ENCODE data around the gene ACAD11.
"Not testable (repeated sequence)": the region's sequence is repeated elsewhere in the genome, so short reads cannot be mapped to it uniquely, and the experiment has no call there.

Gene ACAD11

GRCh38 chr3:132654190-132654589 lies 5.4 kb downstream of the ACAD11 start:
- H3K36me3 ChIP-seq (ENCODE audit: control insufficient read depth in 1 of 2, insufficient read depth in 2 of 2, low read length in 2 of 2) = no peaks in the 10 kb centered on the region
- H3K4me1 ChIP-seq (ENCODE audit: control insufficient read depth in 1 of 2, insufficient read depth in 2 of 2, low read length in 2 of 2) = peaks cover 29 to 51% of the 10 kb centered on the region in 2 donors
- H3K27me3 ChIP-seq (ENCODE audit: control insufficient read depth in 1 of 2, insufficient read depth in 2 of 2, low read length in 2 of 2) = no peaks in the 10 kb centered on the region
- H3K9me3 ChIP-seq (ENCODE audit: control insufficient read depth in 1 of 2, low read length in 2 of 2) = no peaks in the 10 kb centered on the region
- no peak overlapping the region for H3K27ac ChIP-seq (ENCODE audit: low read depth, low read length)
- H3K9ac ChIP-seq (ENCODE audit: low read depth in 1 of 2, low read length in 2 of 2) = no peak overlapping the region
- H3K4me3 ChIP-seq (ENCODE audit: low read depth in 1 of 2, low read length in 2 of 2) = no peak overlapping the region

- Histone ChIP-seq H3K4me1 (ENCODE audit: control insufficient read depth in 1 of 2, insufficient read depth in 2 of 2, low read length in 2 of 2) (peaks cover 29 to 38% of the 10 kb centered on the region in 2 donors), H3K27me3 (ENCODE audit: control insufficient read depth in 1 of 2, insufficient read depth in 2 of 2, low read length in 2 of 2) (no peaks in the 10 kb centered on the region), H3K27ac (ENCODE audit: low read depth, low read length) (no peak overlapping the region)
Measured at GRCh38 chr3:132652640-132653270, 6.9 kb downstream of the ACAD11 start.

GRCh38 chr3:132650153-132650552 lies 9.5 kb downstream of the ACAD11 start:
- Histone ChIP-seq H3K27ac (ENCODE audit: low read depth, low read length) (no peak overlapping the region), H3K36me3 (ENCODE audit: control insufficient read depth in 1 of 2, insufficient read depth in 2 of 2, low read length in 2 of 2) (no peaks in the 10 kb centered on the region), H3K4me1 (ENCODE audit: control insufficient read depth in 1 of 2, insufficient read depth in 2 of 2, low read length in 2 of 2) (peaks cover 18 to 28% of the 10 kb centered on the region in 2 donors), H3K27me3 (ENCODE audit: control insufficient read depth in 1 of 2, insufficient read depth in 2 of 2, low read length in 2 of 2) (no peaks in the 10 kb centered on the region), H3K4me3 (ENCODE audit: low read depth in 1 of 2, low read length in 2 of 2) (no peak overlapping the region), H3K9ac (ENCODE audit: low read depth in 1 of 2, low read length in 2 of 2) (no peak overlapping the region), H3K9me3 (ENCODE audit: control insufficient read depth in 1 of 2, low read length in 2 of 2) (no peaks in the 10 kb centered on the region)

More at GRCh38 chr3:132652640-132653270, 6.9 kb downstream of the ACAD11 start:
- Histone ChIP-seq H3K36me3 (ENCODE audit: control insufficient read depth in 1 of 2, insufficient read depth in 2 of 2, low read length in 2 of 2) (no peaks in the 10 kb centered on the region), H3K9ac (ENCODE audit: low read depth in 1 of 2, low read length in 2 of 2) (no peak overlapping the region), H3K4me3 (ENCODE audit: low read depth in 1 of 2, low read length in 2 of 2) (no peak overlapping the region), H3K9me3 (ENCODE audit: control insufficient read depth in 1 of 2, low read length in 2 of 2) (no peaks in the 10 kb centered on the region)

GRCh38 chr3:132645058-132645457 lies 14.6 kb downstream of the ACAD11 start:
- Histone ChIP-seq H3K9me3 (ENCODE audit: control insufficient read depth in 1 of 2, low read length in 2 of 2) (no peaks in the 10 kb centered on the region), H3K27me3 (ENCODE audit: control insufficient read depth in 1 of 2, insufficient read depth in 2 of 2, low read length in 2 of 2) (no peaks in the 10 kb centered on the region), H3K4me3 (ENCODE audit: low read depth in 1 of 2, low read length in 2 of 2) (no peak overlapping the region), H3K9ac (ENCODE audit: low read depth in 1 of 2, low read length in 2 of 2) (no peak overlapping the region), H3K36me3 (ENCODE audit: control insufficient read depth in 1 of 2, insufficient read depth in 2 of 2, low read length in 2 of 2) (no peaks in the 10 kb centered on the region), H3K4me1 (ENCODE audit: control insufficient read depth in 1 of 2, insufficient read depth in 2 of 2, low read length in 2 of 2) (no peaks in the 10 kb centered on the region), H3K27ac (ENCODE audit: low read depth, low read length) (no peak overlapping the region)

GRCh38 chr3:132643366-132643765 lies 16.2 kb downstream of the ACAD11 start:
- no peak overlapping the region for H3K27ac ChIP-seq (ENCODE audit: low read depth, low read length)
- H3K9ac ChIP-seq (ENCODE audit: low read depth in 1 of 2, low read length in 2 of 2) = no peak overlapping the region
- peaks cover 5 to 6% of the 10 kb centered on the region in 2 donors for H3K36me3 ChIP-seq (ENCODE audit: control insufficient read depth in 1 of 2, insufficient read depth in 2 of 2, low read length in 2 of 2)
- no peaks in the 10 kb centered on the region for H3K9me3 ChIP-seq (ENCODE audit: control insufficient read depth in 1 of 2, low read length in 2 of 2)
- no peaks in the 10 kb centered on the region for H3K27me3 ChIP-seq (ENCODE audit: control insufficient read depth in 1 of 2, insufficient read depth in 2 of 2, low read length in 2 of 2)
- no peaks in the 10 kb centered on the region for H3K4me1 ChIP-seq (ENCODE audit: control insufficient read depth in 1 of 2, insufficient read depth in 2 of 2, low read length in 2 of 2)
- H3K4me3 ChIP-seq (ENCODE audit: low read depth in 1 of 2, low read length in 2 of 2) = no peak overlapping the region

GRCh38 chr3:132642539-132642847 lies 17.1 kb downstream of the ACAD11 start:
- Histone ChIP-seq H3K9me3 (ENCODE audit: control insufficient read depth in 1 of 2, low read length in 2 of 2) (no peaks in the 10 kb centered on the region), H3K27me3 (ENCODE audit: control insufficient read depth in 1 of 2, insufficient read depth in 2 of 2, low read length in 2 of 2) (no peaks in the 10 kb centered on the region), H3K4me1 (ENCODE audit: control insufficient read depth in 1 of 2, insufficient read depth in 2 of 2, low read length in 2 of 2) (no peaks in the 10 kb centered on the region), H3K36me3 (ENCODE audit: control insufficient read depth in 1 of 2, insufficient read depth in 2 of 2, low read length in 2 of 2) (peaks cover 5 to 6% of the 10 kb centered on the region in 2 donors), H3K27ac (ENCODE audit: low read depth, low read length) (no peak overlapping the region), H3K9ac (ENCODE audit: low read depth in 1 of 2, low read length in 2 of 2) (no peak overlapping the region), H3K4me3 (ENCODE audit: low read depth in 1 of 2, low read length in 2 of 2) (no peak overlapping the region)

GRCh38 chr3:132641837-132642538 lies 17.6 kb downstream of the ACAD11 start:
- H3K27ac ChIP-seq (ENCODE audit: low read depth, low read length) = no peak overlapping the region

GRCh38 chr3:132641427-132641826 lies 18.2 kb downstream of the ACAD11 start:
- H3K9me3 ChIP-seq (ENCODE audit: control insufficient read depth in 1 of 2, low read length in 2 of 2); H3K36me3 ChIP-seq (ENCODE audit: control insufficient read depth in 1 of 2, insufficient read depth in 2 of 2, low read length in 2 of 2): not testable (repeated sequence)

More at GRCh38 chr3:132641837-132642538, 17.6 kb downstream of the ACAD11 start:
- Histone ChIP-seq H3K9me3 (ENCODE audit: control insufficient read depth in 1 of 2, low read length in 2 of 2) (no peaks in the 10 kb centered on the region), H3K4me1 (ENCODE audit: control insufficient read depth in 1 of 2, insufficient read depth in 2 of 2, low read length in 2 of 2) (no peaks in the 10 kb centered on the region), H3K4me3 (ENCODE audit: low read depth in 1 of 2, low read length in 2 of 2) (no peak overlapping the region), H3K27me3 (ENCODE audit: control insufficient read depth in 1 of 2, insufficient read depth in 2 of 2, low read length in 2 of 2) (no peaks in the 10 kb centered on the region), H3K36me3 (ENCODE audit: control insufficient read depth in 1 of 2, insufficient read depth in 2 of 2, low read length in 2 of 2) (peaks cover 5 to 6% of the 10 kb centered on the region in 2 donors), H3K9ac (ENCODE audit: low read depth in 1 of 2, low read length in 2 of 2) (no peak overlapping the region)

GRCh38 chr3:132638706-132639105 lies 20.9 kb downstream of the ACAD11 start:
- peaks cover 5 to 6% of the 10 kb centered on the region in 2 donors for H3K36me3 ChIP-seq (ENCODE audit: control insufficient read depth in 1 of 2, insufficient read depth in 2 of 2, low read length in 2 of 2)
- no peak overlapping the region for H3K4me3 ChIP-seq (ENCODE audit: low read depth in 1 of 2, low read length in 2 of 2)
- H3K9ac ChIP-seq (ENCODE audit: low read depth in 1 of 2, low read length in 2 of 2) = no peak overlapping the region
- no peaks in the 10 kb centered on the region for H3K9me3 ChIP-seq (ENCODE audit: control insufficient read depth in 1 of 2, low read length in 2 of 2)
- no peaks in the 10 kb centered on the region for H3K27me3 ChIP-seq (ENCODE audit: control insufficient read depth in 1 of 2, insufficient read depth in 2 of 2, low read length in 2 of 2)
- H3K27ac ChIP-seq (ENCODE audit: low read depth, low read length) = no peak overlapping the region
- no peaks in the 10 kb centered on the region for H3K4me1 ChIP-seq (ENCODE audit: control insufficient read depth in 1 of 2, insufficient read depth in 2 of 2, low read length in 2 of 2)

More at GRCh38 chr3:132641427-132641826, 18.2 kb downstream of the ACAD11 start:
- H3K27ac ChIP-seq (ENCODE audit: low read depth, low read length); H3K27me3 ChIP-seq (ENCODE audit: control insufficient read depth in 1 of 2, insufficient read depth in 2 of 2, low read length in 2 of 2); H3K4me3 ChIP-seq (ENCODE audit: low read depth in 1 of 2, low read length in 2 of 2); H3K4me1 ChIP-seq (ENCODE audit: control insufficient read depth in 1 of 2, insufficient read depth in 2 of 2, low read length in 2 of 2); H3K9ac ChIP-seq (ENCODE audit: low read depth in 1 of 2, low read length in 2 of 2): not testable (repeated sequence)

GRCh38 chr3:132637590-132637989 lies 22.0 kb downstream of the ACAD11 start:
- Histone ChIP-seq H3K36me3 (ENCODE audit: control insufficient read depth in 1 of 2, insufficient read depth in 2 of 2, low read length in 2 of 2) (peaks cover 5 to 6% of the 10 kb centered on the region in 2 donors), H3K9ac (ENCODE audit: low read depth in 1 of 2, low read length in 2 of 2) (no peak overlapping the region), H3K27me3 (ENCODE audit: control insufficient read depth in 1 of 2, insufficient read depth in 2 of 2, low read length in 2 of 2) (no peaks in the 10 kb centered on the region), H3K4me1 (ENCODE audit: control insufficient read depth in 1 of 2, insufficient read depth in 2 of 2, low read length in 2 of 2) (no peaks in the 10 kb centered on the region), H3K27ac (ENCODE audit: low read depth, low read length) (no peak overlapping the region), H3K4me3 (ENCODE audit: low read depth in 1 of 2, low read length in 2 of 2) (peak overlapping the region in 1 of 2 donors; percentile 3), H3K9me3 (ENCODE audit: control insufficient read depth in 1 of 2, low read length in 2 of 2) (no peaks in the 10 kb centered on the region)
